ENCODE measurements around the gene LIN37. TPM values are rescaled to one million over a fixed set of nuclear protein-coding genes. Genes with fewer than 3 reads are reported as not detected.

Gene LIN37
- total and polyA plus RNA-seq, 7 donors = 3.1 to 26.8 (median 14.5) TPM

GRCh38 chr19:35734273-35734672, 14.1 kb upstream of the LIN37 start:
- intact Hi-C loops (cut with DNase I) = no loop called here
- Histone ChIP-seq H3K4me3 (no peak overlapping the region), H3K27ac (no peak overlapping the region), H3K27me3 (ENCODE audit: insufficient read depth in 3 of 3, low read length in 2 of 3) (no peaks in the 10 kb centered on the region), H3K4me1 (no peaks in the 10 kb centered on the region), H3K9me3 (no peaks in the 10 kb centered on the region), H3K36me3 (ENCODE audit: insufficient read depth in 1 of 2, low read depth in 1 of 2) (peaks cover 3 to 99% of the 10 kb centered on the region in 2 donors)
- ATAC-seq (no peak), DNase-seq (no peak)
- 84 to 90% (median 88%) methylated on average over 8 of the region's 8 CpGs for WGBS, 3 donors
- TF ChIP-seq, protein P1, sequence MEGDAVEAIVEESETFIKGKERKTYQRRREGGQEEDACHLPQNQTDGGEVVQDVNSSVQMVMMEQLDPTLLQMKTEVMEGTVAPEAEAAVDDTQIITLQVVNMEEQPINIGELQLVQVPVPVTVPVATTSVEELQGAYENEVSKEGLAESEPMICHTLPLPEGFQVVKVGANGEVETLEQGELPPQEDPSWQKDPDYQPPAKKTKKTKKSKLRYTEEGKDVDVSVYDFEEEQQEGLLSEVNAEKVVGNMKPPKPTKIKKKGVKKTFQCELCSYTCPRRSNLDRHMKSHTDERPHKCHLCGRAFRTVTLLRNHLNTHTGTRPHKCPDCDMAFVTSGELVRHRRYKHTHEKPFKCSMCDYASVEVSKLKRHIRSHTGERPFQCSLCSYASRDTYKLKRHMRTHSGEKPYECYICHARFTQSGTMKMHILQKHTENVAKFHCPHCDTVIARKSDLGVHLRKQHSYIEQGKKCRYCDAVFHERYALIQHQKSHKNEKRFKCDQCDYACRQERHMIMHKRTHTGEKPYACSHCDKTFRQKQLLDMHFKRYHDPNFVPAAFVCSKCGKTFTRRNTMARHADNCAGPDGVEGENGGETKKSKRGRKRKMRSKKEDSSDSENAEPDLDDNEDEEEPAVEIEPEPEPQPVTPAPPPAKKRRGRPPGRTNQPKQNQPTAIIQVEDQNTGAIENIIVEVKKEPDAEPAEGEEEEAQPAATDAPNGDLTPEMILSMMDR (IDR thresholded peaks at IDR 0.05) = no peak

DNA sequence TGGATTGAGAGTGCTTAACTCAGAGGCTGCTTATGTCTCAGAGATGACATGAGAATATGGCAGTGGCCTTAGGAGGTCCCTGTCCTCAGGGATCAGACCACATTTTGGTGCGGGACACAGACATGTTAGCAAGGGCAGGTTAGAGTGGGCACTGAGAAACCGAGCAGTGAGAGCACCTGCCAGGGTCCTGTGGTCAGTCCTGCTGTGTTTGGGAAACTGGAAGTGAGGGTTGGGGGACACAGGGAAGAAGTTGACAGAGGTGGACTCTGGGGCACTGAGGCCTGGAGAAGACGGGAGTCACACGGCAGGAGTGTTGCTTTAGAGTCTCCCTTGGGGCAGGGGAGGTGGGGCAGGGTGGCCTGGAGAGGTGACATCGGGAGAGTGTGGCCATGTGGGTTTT, 13.5 kb upstream of the LIN37 start:
- peaks cover 0 to 93% of the 10 kb centered on the region in 2 donors for H3K36me3 ChIP-seq (ENCODE audit: insufficient read depth in 1 of 2, low read depth in 1 of 2)
- no peak overlapping the region for H3K4me3 ChIP-seq
- WGBS, 3 donors = 70 to 84% (median 73%) methylated on average over 5 of the region's 5 CpGs
- H3K27me3 ChIP-seq (ENCODE audit: insufficient read depth in 3 of 3, low read length in 2 of 3) = no peaks in the 10 kb centered on the region
- intact Hi-C loops (cut with DNase I) = no loop called here
- TF ChIP-seq, protein P1 (IDR thresholded peaks at IDR 0.05) = no peak
- H3K9me3 ChIP-seq = no peaks in the 10 kb centered on the region
- no peak for ATAC-seq
- DNase-seq = no peak
- H3K27ac ChIP-seq = no peak overlapping the region
- peaks cover 4% of the 10 kb centered on the region for H3K4me1 ChIP-seq

DNA sequence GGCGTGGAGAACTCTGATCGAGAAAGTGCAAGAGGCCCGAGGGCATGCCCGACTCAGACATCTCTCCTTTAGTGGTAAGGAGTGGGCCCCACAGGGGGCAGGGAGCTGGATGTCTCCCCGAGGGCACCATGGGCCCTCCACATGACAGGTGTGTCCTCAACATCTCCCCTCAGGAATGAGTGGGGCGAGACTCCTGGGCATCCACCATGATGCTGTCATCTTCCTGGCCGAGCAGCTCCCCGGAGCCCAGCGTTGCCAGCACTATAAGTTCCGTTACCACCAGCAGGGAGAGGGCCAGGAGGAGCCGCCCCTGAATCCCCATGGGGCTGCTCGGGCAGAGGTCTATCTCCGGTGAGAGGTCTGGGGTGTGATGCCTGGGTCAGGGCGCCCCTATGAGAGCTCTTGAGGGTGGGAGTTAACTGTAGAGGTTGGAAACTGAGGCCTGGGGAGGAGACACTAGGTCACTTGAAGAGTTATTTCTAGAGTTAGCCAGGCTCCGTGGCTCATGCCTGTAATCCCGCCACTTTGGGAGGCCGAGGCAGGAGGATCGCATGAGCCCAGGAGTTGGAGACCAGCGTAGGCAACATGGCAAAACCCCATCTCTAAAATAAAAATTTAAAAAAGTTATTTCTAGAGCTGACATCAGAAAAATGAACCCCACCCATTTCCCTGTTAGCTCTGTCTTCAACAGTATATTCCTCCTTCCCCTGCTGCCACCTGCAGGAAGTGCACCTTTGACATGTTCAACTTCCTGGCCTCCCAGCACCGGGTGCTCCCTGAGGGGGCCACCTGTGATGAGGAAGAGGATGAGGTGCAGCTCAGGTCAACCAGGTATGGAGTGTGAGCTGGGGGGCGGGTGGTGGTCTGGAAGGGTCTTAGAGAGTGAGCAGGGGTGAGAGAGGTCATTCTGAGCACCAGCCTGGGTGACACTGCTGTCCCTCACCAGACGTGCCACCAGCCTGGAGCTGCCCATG, 11.2 kb upstream of the LIN37 start:
- Histone ChIP-seq H3K9me3 (no peaks in the 10 kb centered on the region), H3K27me3 (ENCODE audit: insufficient read depth in 3 of 3, low read length in 2 of 3) (no peaks in the 10 kb centered on the region), H3K27ac (no peak overlapping the region), H3K4me3 (no peak overlapping the region), H3K4me1 (peaks cover 9% of the 10 kb centered on the region), H3K36me3 (ENCODE audit: insufficient read depth in 1 of 2, low read depth in 1 of 2) (peaks cover 0 to 76% of the 10 kb centered on the region in 2 donors)
- intact Hi-C loops (cut with DNase I) = no loop called here
- TF ChIP-seq, protein P1 (IDR thresholded peaks at IDR 0.05) = no peak
- ATAC-seq (no peak), DNase-seq (no peak)
- WGBS, 3 donors = 80 to 85% (median 82%) methylated on average over 22 of the region's 22 CpGs

DNA sequence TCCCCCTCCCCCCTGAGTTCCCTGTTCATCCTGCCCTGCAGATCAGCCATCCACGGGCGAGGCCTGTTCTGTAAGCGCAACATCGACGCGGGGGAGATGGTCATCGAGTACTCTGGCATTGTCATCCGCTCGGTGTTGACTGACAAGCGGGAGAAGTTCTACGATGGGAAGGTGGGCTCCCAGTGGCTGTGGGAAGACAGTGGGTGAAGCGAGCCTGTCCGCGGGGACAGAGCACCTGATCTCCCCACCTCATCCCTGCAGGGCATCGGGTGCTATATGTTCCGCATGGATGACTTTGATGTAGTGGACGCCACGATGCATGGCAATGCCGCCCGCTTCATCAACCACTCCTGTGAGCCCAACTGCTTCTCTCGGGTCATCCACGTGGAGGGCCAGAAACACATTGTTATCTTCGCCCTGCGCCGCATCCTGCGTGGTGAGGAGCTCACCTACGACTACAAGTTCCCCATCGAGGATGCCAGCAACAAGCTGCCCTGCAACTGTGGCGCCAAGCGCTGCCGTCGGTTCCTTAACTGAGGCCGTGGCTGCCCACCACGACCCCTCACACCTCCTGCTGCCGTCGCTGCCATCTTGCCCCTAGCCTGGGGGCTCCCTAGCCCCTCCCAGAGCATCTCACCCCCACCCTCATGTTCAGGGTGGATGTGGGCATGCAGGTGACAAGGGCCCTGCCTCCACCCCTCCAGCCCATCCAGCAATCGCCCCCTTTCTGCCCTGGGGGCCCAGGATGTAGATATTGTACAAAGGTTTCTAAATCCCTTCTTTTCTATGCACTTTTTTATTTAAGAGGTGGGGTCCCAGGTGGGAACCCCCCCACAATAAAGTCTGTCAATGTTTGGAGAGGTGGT, 10.1 kb upstream of the LIN37 start:
- H3K4me1 ChIP-seq = peaks cover 9% of the 10 kb centered on the region
- no peaks in the 10 kb centered on the region for H3K27me3 ChIP-seq (ENCODE audit: insufficient read depth in 3 of 3, low read length in 2 of 3)
- DNase-seq (no peak), ATAC-seq (no peak)
- H3K27ac ChIP-seq = no peak overlapping the region
- WGBS, 3 donors = 88 to 91% (median 89%) methylated on average over 36 to 37 of the region's 37 CpGs
- TF ChIP-seq, protein P1 (IDR thresholded peaks at IDR 0.05) = no peak
- H3K4me3 ChIP-seq = no peak overlapping the region
- intact Hi-C loops (cut with DNase I) = loop anchor here in 1 of 2 donors (2.0 kb wide), 1 partner anchor 13 kb away; no protein-coding TSS in a partner anchor
- H3K36me3 ChIP-seq (ENCODE audit: insufficient read depth in 1 of 2, low read depth in 1 of 2) = peaks cover 0 to 77% of the 10 kb centered on the region in 2 donors
- H3K9me3 ChIP-seq = no peaks in the 10 kb centered on the region

Data from psoas muscle (tissue), 8 donors.